Measurements from ENCODE around the gene SDK2.
A peak's percentile ranks its signal among the peaks of the same experiment; 100 is the strongest.

The SDK2 gene

GRCh38 chr17:73401911-73402310, 242.3 kb downstream of the SDK2 start:
- H3K9ac ChIP-seq (ENCODE audit: low read length), result no peak overlapping the region
- no peak overlapping the region for H3K4me3 ChIP-seq (ENCODE audit: low read length)
- H3K27me3 ChIP-seq (replicated peaks; ENCODE audit: control insufficient read depth, insufficient read depth, low read length), result peaks cover 23% of the 10 kb centered on the region
- DNase-seq (ENCODE audit: low read depth), result no peak
- no peaks in the 10 kb centered on the region for H3K9me3 ChIP-seq (ENCODE audit: control insufficient read depth, low read length)
- no peaks in the 10 kb centered on the region for H3K4me1 ChIP-seq (ENCODE audit: control insufficient read depth, insufficient read depth, low read length)
- H3K36me3 ChIP-seq (ENCODE audit: control insufficient read depth, insufficient read depth, low read length, severe bottlenecking), result no peaks in the 10 kb centered on the region

GRCh38 chr17:73400915-73401545, 243.2 kb downstream of the SDK2 start:
- H3K36me3 ChIP-seq (ENCODE audit: control insufficient read depth, insufficient read depth, low read length, severe bottlenecking), result no peaks in the 10 kb centered on the region
- H3K4me3 ChIP-seq (ENCODE audit: low read length), result no peak overlapping the region
- H3K4me1 ChIP-seq (ENCODE audit: control insufficient read depth, insufficient read depth, low read length), result no peaks in the 10 kb centered on the region
- no peaks in the 10 kb centered on the region for H3K9me3 ChIP-seq (ENCODE audit: control insufficient read depth, low read length)
- peaks cover 32% of the 10 kb centered on the region for H3K27me3 ChIP-seq (replicated peaks; ENCODE audit: control insufficient read depth, insufficient read depth, low read length)
- H3K9ac ChIP-seq (ENCODE audit: low read length), result no peak overlapping the region
- no peak for DNase-seq (ENCODE audit: low read depth)

- no peak for DNase-seq (ENCODE audit: low read depth)
- peaks cover 27% of the 10 kb centered on the region for H3K27me3 ChIP-seq (replicated peaks; ENCODE audit: control insufficient read depth, insufficient read depth, low read length)
- H3K9me3 ChIP-seq (ENCODE audit: control insufficient read depth, low read length), result no peaks in the 10 kb centered on the region
- H3K4me1 ChIP-seq (ENCODE audit: control insufficient read depth, insufficient read depth, low read length), result no peaks in the 10 kb centered on the region
- H3K4me3 ChIP-seq (ENCODE audit: low read length), result no peak overlapping the region
- no peaks in the 10 kb centered on the region for H3K36me3 ChIP-seq (ENCODE audit: control insufficient read depth, insufficient read depth, low read length, severe bottlenecking)
- H3K9ac ChIP-seq (ENCODE audit: low read length), result no peak overlapping the region
These were observed 245.2 kb downstream of the SDK2 start for GRCh38 chr17:73399056-73399455.

GRCh38 chr17:73397856-73398540, 246.2 kb downstream of the SDK2 start:
- Histone ChIP-seq H3K27me3 (replicated peaks; ENCODE audit: control insufficient read depth, insufficient read depth, low read length) (peaks cover 31% of the 10 kb centered on the region), H3K4me3 (ENCODE audit: low read length) (no peak overlapping the region), H3K4me1 (ENCODE audit: control insufficient read depth, insufficient read depth, low read length) (no peaks in the 10 kb centered on the region), H3K36me3 (ENCODE audit: control insufficient read depth, insufficient read depth, low read length, severe bottlenecking) (no peaks in the 10 kb centered on the region), H3K9ac (ENCODE audit: low read length) (no peak overlapping the region), H3K9me3 (ENCODE audit: control insufficient read depth, low read length) (no peaks in the 10 kb centered on the region)
- DNase-seq (ENCODE audit: low read depth), result no peak

- no peaks in the 10 kb centered on the region for H3K36me3 ChIP-seq (ENCODE audit: control insufficient read depth, insufficient read depth, low read length, severe bottlenecking)
- no peaks in the 10 kb centered on the region for H3K4me1 ChIP-seq (ENCODE audit: control insufficient read depth, insufficient read depth, low read length)
- DNase-seq (ENCODE audit: low read depth), result no peak
- H3K27me3 ChIP-seq (replicated peaks; ENCODE audit: control insufficient read depth, insufficient read depth, low read length), result peaks cover 31% of the 10 kb centered on the region
- H3K4me3 ChIP-seq (ENCODE audit: low read length), result no peak overlapping the region
- no peaks in the 10 kb centered on the region for H3K9me3 ChIP-seq (ENCODE audit: control insufficient read depth, low read length)
- H3K9ac ChIP-seq (ENCODE audit: low read length), result no peak overlapping the region
These were observed 246.9 kb downstream of the SDK2 start for GRCh38 chr17:73397278-73397826.

- no peak overlapping the region for H3K4me3 ChIP-seq (ENCODE audit: low read length)
- no peaks in the 10 kb centered on the region for H3K4me1 ChIP-seq (ENCODE audit: control insufficient read depth, insufficient read depth, low read length)
- no peak overlapping the region for H3K9ac ChIP-seq (ENCODE audit: low read length)
- H3K27me3 ChIP-seq (replicated peaks; ENCODE audit: control insufficient read depth, insufficient read depth, low read length), result peaks cover 31% of the 10 kb centered on the region
- DNase-seq (ENCODE audit: low read depth), result peak; percentile 6
- no peaks in the 10 kb centered on the region for H3K9me3 ChIP-seq (ENCODE audit: control insufficient read depth, low read length)
- H3K36me3 ChIP-seq (ENCODE audit: control insufficient read depth, insufficient read depth, low read length, severe bottlenecking), result no peaks in the 10 kb centered on the region
These were observed 247.6 kb downstream of the SDK2 start for GRCh38 chr17:73396431-73397277.

- Histone ChIP-seq H3K4me1 (ENCODE audit: control insufficient read depth, insufficient read depth, low read length) (no peaks in the 10 kb centered on the region), H3K36me3 (ENCODE audit: control insufficient read depth, insufficient read depth, low read length, severe bottlenecking) (no peaks in the 10 kb centered on the region), H3K9ac (ENCODE audit: low read length) (no peak overlapping the region), H3K9me3 (ENCODE audit: control insufficient read depth, low read length) (no peaks in the 10 kb centered on the region), H3K27me3 (replicated peaks; ENCODE audit: control insufficient read depth, insufficient read depth, low read length) (peaks cover 36% of the 10 kb centered on the region), H3K4me3 (ENCODE audit: low read length) (no peak overlapping the region)
- DNase-seq (ENCODE audit: low read depth), result no peak
These were observed 249.5 kb downstream of the SDK2 start for GRCh38 chr17:73394512-73395450.

GRCh38 chr17:73393962-73394361, 250.3 kb downstream of the SDK2 start:
- Histone ChIP-seq H3K4me1 (ENCODE audit: control insufficient read depth, insufficient read depth, low read length) (no peaks in the 10 kb centered on the region), H3K27me3 (replicated peaks; ENCODE audit: control insufficient read depth, insufficient read depth, low read length) (peaks cover 34% of the 10 kb centered on the region), H3K9me3 (ENCODE audit: control insufficient read depth, low read length) (no peaks in the 10 kb centered on the region), H3K4me3 (ENCODE audit: low read length) (no peak overlapping the region), H3K36me3 (ENCODE audit: control insufficient read depth, insufficient read depth, low read length, severe bottlenecking) (no peaks in the 10 kb centered on the region), H3K9ac (ENCODE audit: low read length) (no peak overlapping the region)
- DNase-seq (ENCODE audit: low read depth), result no peak

GRCh38 chr17:73393381-73393780, 250.9 kb downstream of the SDK2 start:
- no peak overlapping the region for H3K4me3 ChIP-seq (ENCODE audit: low read length)
- H3K36me3 ChIP-seq (ENCODE audit: control insufficient read depth, insufficient read depth, low read length, severe bottlenecking), result no peaks in the 10 kb centered on the region
- no peaks in the 10 kb centered on the region for H3K9me3 ChIP-seq (ENCODE audit: control insufficient read depth, low read length)
- no peak overlapping the region for H3K9ac ChIP-seq (ENCODE audit: low read length)
- no peaks in the 10 kb centered on the region for H3K4me1 ChIP-seq (ENCODE audit: control insufficient read depth, insufficient read depth, low read length)
- no peak for DNase-seq (ENCODE audit: low read depth)
- H3K27me3 ChIP-seq (replicated peaks; ENCODE audit: control insufficient read depth, insufficient read depth, low read length), result peaks cover 34% of the 10 kb centered on the region

GRCh38 chr17:73391331-73392265, 252.6 kb downstream of the SDK2 start:
- no peaks in the 10 kb centered on the region for H3K36me3 ChIP-seq (ENCODE audit: control insufficient read depth, insufficient read depth, low read length, severe bottlenecking)
- H3K4me1 ChIP-seq (ENCODE audit: control insufficient read depth, insufficient read depth, low read length), result no peaks in the 10 kb centered on the region
- no peaks in the 10 kb centered on the region for H3K9me3 ChIP-seq (ENCODE audit: control insufficient read depth, low read length)
- no peak for DNase-seq (ENCODE audit: low read depth)
- no peak overlapping the region for H3K9ac ChIP-seq (ENCODE audit: low read length)
- peaks cover 24% of the 10 kb centered on the region for H3K27me3 ChIP-seq (replicated peaks; ENCODE audit: control insufficient read depth, insufficient read depth, low read length)
- no peak overlapping the region for H3K4me3 ChIP-seq (ENCODE audit: low read length)
